ENCODE measurements around the gene TGFBRAP1.

Gene TGFBRAP1

GRCh38 chr2:105323111-105323510, 6.4 kb downstream of the TGFBRAP1 start:
- in situ Hi-C loops (cut with MboI; ENCODE audit: low pct_unique_long_range_greater_than_20kb, low sequenced_read_pairs) = no loop called here

GRCh38 chr2:105321875-105322646, 7.5 kb downstream of the TGFBRAP1 start:
- in situ Hi-C loops (cut with MboI; ENCODE audit: low pct_unique_long_range_greater_than_20kb, low sequenced_read_pairs) = no loop called here
- no peak for DNase-seq

More at GRCh38 chr2:105323111-105323510, 6.4 kb downstream of the TGFBRAP1 start:
- no peak for DNase-seq

- DNase-seq = no peak
- in situ Hi-C loops (cut with MboI; ENCODE audit: low pct_unique_long_range_greater_than_20kb, low sequenced_read_pairs) = no loop called here
Measured at GRCh38 chr2:105320651-105321215, 8.8 kb downstream of the TGFBRAP1 start.

GRCh38 chr2:105317937-105318336, 11.6 kb downstream of the TGFBRAP1 start:
- in situ Hi-C loops (cut with MboI; ENCODE audit: low pct_unique_long_range_greater_than_20kb, low sequenced_read_pairs) = no loop called here
- DNase-seq = no peak

GRCh38 chr2:105315314-105315713, 14.2 kb downstream of the TGFBRAP1 start:
- no peak for DNase-seq
- in situ Hi-C loops (cut with MboI; ENCODE audit: low pct_unique_long_range_greater_than_20kb, low sequenced_read_pairs) = no loop called here

GRCh38 chr2:105313877-105314276, 15.7 kb downstream of the TGFBRAP1 start:
- peak; percentile 65 for DNase-seq
- in situ Hi-C loops (cut with MboI; ENCODE audit: low pct_unique_long_range_greater_than_20kb, low sequenced_read_pairs) = no loop called here

- in situ Hi-C loops (cut with MboI; ENCODE audit: low pct_unique_long_range_greater_than_20kb, low sequenced_read_pairs) = no loop called here
- peak; percentile 69 for DNase-seq
Measured at GRCh38 chr2:105309147-105309545, 20.4 kb downstream of the TGFBRAP1 start.

GRCh38 chr2:105308382-105309146, 21.0 kb downstream of the TGFBRAP1 start:
- in situ Hi-C loops (cut with MboI; ENCODE audit: low pct_unique_long_range_greater_than_20kb, low sequenced_read_pairs) = no loop called here
- DNase-seq = no peak

- in situ Hi-C loops (cut with MboI; ENCODE audit: low pct_unique_long_range_greater_than_20kb, low sequenced_read_pairs) = no loop called here
- no peak for DNase-seq
Measured at GRCh38 chr2:105307962-105308361, 21.6 kb downstream of the TGFBRAP1 start.

GRCh38 chr2:105307550-105307949, 22.0 kb downstream of the TGFBRAP1 start:
- in situ Hi-C loops (cut with MboI; ENCODE audit: low pct_unique_long_range_greater_than_20kb, low sequenced_read_pairs) = no loop called here
- no peak for DNase-seq

- no peak for DNase-seq
- in situ Hi-C loops (cut with MboI; ENCODE audit: low pct_unique_long_range_greater_than_20kb, low sequenced_read_pairs) = no loop called here
Measured at GRCh38 chr2:105307146-105307545, 22.4 kb downstream of the TGFBRAP1 start.

- no peak for DNase-seq
- in situ Hi-C loops (cut with MboI; ENCODE audit: low pct_unique_long_range_greater_than_20kb, low sequenced_read_pairs) = no loop called here
Measured at GRCh38 chr2:105301646-105302045, 27.9 kb downstream of the TGFBRAP1 start.

- DNase-seq = peak; percentile 15
- in situ Hi-C loops (cut with MboI; ENCODE audit: low pct_unique_long_range_greater_than_20kb, low sequenced_read_pairs) = no loop called here
Measured at GRCh38 chr2:105299290-105299689, 30.2 kb downstream of the TGFBRAP1 start.

- DNase-seq = no peak
- in situ Hi-C loops (cut with MboI; ENCODE audit: low pct_unique_long_range_greater_than_20kb, low sequenced_read_pairs) = no loop called here
Measured at GRCh38 chr2:105298017-105298416, 31.5 kb downstream of the TGFBRAP1 start.

- no peak for DNase-seq
- in situ Hi-C loops (cut with MboI; ENCODE audit: low pct_unique_long_range_greater_than_20kb, low sequenced_read_pairs) = no loop called here
Measured at GRCh38 chr2:105297216-105297615, 32.3 kb downstream of the TGFBRAP1 start.

GRCh38 chr2:105296017-105296611, 33.4 kb downstream of the TGFBRAP1 start:
- DNase-seq = no peak
- in situ Hi-C loops (cut with MboI; ENCODE audit: low pct_unique_long_range_greater_than_20kb, low sequenced_read_pairs) = no loop called here

GRCh38 chr2:105294844-105295481, 34.6 kb downstream of the TGFBRAP1 start:
- peak; percentile 52 for DNase-seq
- in situ Hi-C loops (cut with MboI; ENCODE audit: low pct_unique_long_range_greater_than_20kb, low sequenced_read_pairs) = no loop called here

GRCh38 chr2:105294046-105294445, 35.5 kb downstream of the TGFBRAP1 start:
- in situ Hi-C loops (cut with MboI; ENCODE audit: low pct_unique_long_range_greater_than_20kb, low sequenced_read_pairs) = no loop called here
- no peak for DNase-seq

- in situ Hi-C loops (cut with MboI; ENCODE audit: low pct_unique_long_range_greater_than_20kb, low sequenced_read_pairs) = no loop called here
- no peak for DNase-seq
Measured at GRCh38 chr2:105291981-105292380, 37.6 kb downstream of the TGFBRAP1 start.

Data from KBM-7 (cell line).